Smooth muscle cell (in vitro differentiated cells): Measurements from ENCODE around the gene RNF220. TPM values are rescaled to one million over a fixed set of nuclear protein-coding genes. Genes with fewer than 3 reads are reported as not detected.

Experiments
- DNase-seq: peaks from one replicate; lab custom pipeline; 2025; ENCODE audit not compliant: unreplicated experiment; lab: John Stamatoyannopoulos, UW
- H2AFZ ChIP-seq: fragments of 200-600 bp; sonication (generic); 2 replicates; pipeline ENCODE4 v1.6.0; 2016; ENCODE audit warnings: antibody characterized with exemption, low read depth, mild to moderate bottlenecking
- H3F3A ChIP-seq: fragments of 200-600 bp; sonication (generic); 2 replicates; pipeline ENCODE4 v1.6.0; 2017; ENCODE audit warnings: antibody characterized with exemption, low read depth
- H3K27ac ChIP-seq: fragments of 200-600 bp; sonication (generic); 2 replicates; pipeline ENCODE4 v1.5.1; 2016; ENCODE audit warnings: low read depth, mild to moderate bottlenecking
- H3K27me3 ChIP-seq: fragments of 200-600 bp; sonication (generic); 2 replicates; pipeline ENCODE4 v1.6.1; 2016; ENCODE audit warnings: low read depth, mild to moderate bottlenecking
- H3K36me3 ChIP-seq: fragments of 200-600 bp; sonication (generic); 2 replicates; pipeline ENCODE4 v1.5.1; 2016; ENCODE audit warnings: low read depth
- H3K4me1 ChIP-seq: fragments of 200-600 bp; sonication (generic); 2 replicates; pipeline ENCODE4 v1.5.1; 2016; ENCODE audit warnings: low read depth
- H3K4me2 ChIP-seq: fragments of 200-600 bp; sonication (generic); 2 replicates; pipeline ENCODE4 v1.6.0; 2016; ENCODE audit warnings: mild to moderate bottlenecking
- H3K4me3 ChIP-seq: fragments of 200-600 bp; sonication (generic); 2 replicates; pipeline ENCODE4 v1.5.1; 2016; ENCODE audit warnings: mild to moderate bottlenecking
- H3K79me2 ChIP-seq: fragments of 200-600 bp; sonication (generic); 2 replicates; pipeline ENCODE4 v1.6.0; 2016; ENCODE audit warnings: low read depth, mild to moderate bottlenecking
- H3K9ac ChIP-seq: fragments of 200-600 bp; sonication (generic); 2 replicates; pipeline ENCODE4 v1.6.0; 2016; ENCODE audit warnings: low read depth
- H3K9me3 ChIP-seq: fragments of 200-600 bp; sonication (generic); replicated peaks from 2 replicates; pipeline ENCODE4 v1.5.1; 2016; ENCODE audit warnings: low read depth
- H4K20me1 ChIP-seq: fragments of 200-600 bp; sonication (generic); 2 replicates; pipeline ENCODE4 v1.6.0; 2016; ENCODE audit warnings: low read depth
- WGBS: methylation state at CpG from one replicate; pipeline ENCODE4 v1.1.7; 2016; ENCODE audit warnings: low lambda C conversion rate; 5-methylcytosine and 5-hydroxymethylcytosine counted together
- polyA plus RNA-seq: library from polyadenylated mRNA; unstranded; fragments of >200 nt; fragmentation: Nextera tagmentation; extraction: Ambion mirVana; gene quantifications from 2 replicates; pipeline ENCODE4 v1.2.1, GENCODE V29; 2016
- total RNA-seq: library from RNA; depleted of rRNA; stranded (reverse); fragments of >200 nt; gene quantifications from 2 replicates; pipeline ENCODE4 v1.2.3, GENCODE V29; 2014
- TF ChIP-seq, protein P1 (sequence below): fragments of 200-600 bp; sonication (generic); IDR thresholded peaks from 2 replicates; pipeline ENCODE4 v1.5.1; 2017; ENCODE audit warnings: borderline replicate concordance, mild to moderate bottlenecking, antibody characterized with exemption; ENCODE audit not compliant: insufficient read depth, poor library complexity, severe bottlenecking

The RNF220 gene
- total and polyA plus RNA-seq, 2 experiments from 2014 or later, result 65.8 to 71.1 TPM

DNA sequence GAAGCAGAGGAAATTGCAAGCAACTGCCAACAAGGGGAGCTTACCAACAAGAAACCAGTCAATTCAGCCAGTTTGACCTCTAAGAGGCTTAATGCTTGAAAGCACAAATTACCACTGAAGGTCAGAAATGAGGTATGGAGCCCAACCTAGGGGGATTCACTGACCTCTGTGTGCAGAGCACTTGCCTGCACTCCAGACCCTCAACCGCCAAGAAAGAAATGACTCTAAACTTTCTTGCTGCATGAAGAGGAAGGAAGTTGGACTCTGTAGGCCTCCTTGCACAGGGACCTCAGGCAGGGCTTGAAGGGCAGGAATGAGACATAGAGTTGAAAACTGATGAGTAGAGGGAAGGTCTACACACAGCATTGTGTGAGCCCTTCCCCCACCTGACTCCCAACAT, 279.5 kb downstream of the RNF220 start:
- 94% methylated on average over 1 of the region's 1 CpG for WGBS
- H3K4me3 ChIP-seq, result no peak overlapping the region
- DNase-seq, result no peak
- no peak overlapping the region for H2AFZ ChIP-seq
- no peaks in the 10 kb centered on the region for H3K27me3 ChIP-seq
- TF ChIP-seq, protein P1, sequence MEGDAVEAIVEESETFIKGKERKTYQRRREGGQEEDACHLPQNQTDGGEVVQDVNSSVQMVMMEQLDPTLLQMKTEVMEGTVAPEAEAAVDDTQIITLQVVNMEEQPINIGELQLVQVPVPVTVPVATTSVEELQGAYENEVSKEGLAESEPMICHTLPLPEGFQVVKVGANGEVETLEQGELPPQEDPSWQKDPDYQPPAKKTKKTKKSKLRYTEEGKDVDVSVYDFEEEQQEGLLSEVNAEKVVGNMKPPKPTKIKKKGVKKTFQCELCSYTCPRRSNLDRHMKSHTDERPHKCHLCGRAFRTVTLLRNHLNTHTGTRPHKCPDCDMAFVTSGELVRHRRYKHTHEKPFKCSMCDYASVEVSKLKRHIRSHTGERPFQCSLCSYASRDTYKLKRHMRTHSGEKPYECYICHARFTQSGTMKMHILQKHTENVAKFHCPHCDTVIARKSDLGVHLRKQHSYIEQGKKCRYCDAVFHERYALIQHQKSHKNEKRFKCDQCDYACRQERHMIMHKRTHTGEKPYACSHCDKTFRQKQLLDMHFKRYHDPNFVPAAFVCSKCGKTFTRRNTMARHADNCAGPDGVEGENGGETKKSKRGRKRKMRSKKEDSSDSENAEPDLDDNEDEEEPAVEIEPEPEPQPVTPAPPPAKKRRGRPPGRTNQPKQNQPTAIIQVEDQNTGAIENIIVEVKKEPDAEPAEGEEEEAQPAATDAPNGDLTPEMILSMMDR, result no peak
- H3K4me2 ChIP-seq, result no peak overlapping the region
- H3K4me1 ChIP-seq, result no peaks in the 10 kb centered on the region
- H3K9ac ChIP-seq, result no peak overlapping the region
- H3K36me3 ChIP-seq, result no peaks in the 10 kb centered on the region
- H3K79me2 ChIP-seq, result no peaks in the 10 kb centered on the region
- no peaks in the 10 kb centered on the region for H4K20me1 ChIP-seq
- no peak overlapping the region for H3K27ac ChIP-seq
- H3F3A ChIP-seq, result no peaks in the 10 kb centered on the region
- no peaks in the 10 kb centered on the region for H3K9me3 ChIP-seq

DNA sequence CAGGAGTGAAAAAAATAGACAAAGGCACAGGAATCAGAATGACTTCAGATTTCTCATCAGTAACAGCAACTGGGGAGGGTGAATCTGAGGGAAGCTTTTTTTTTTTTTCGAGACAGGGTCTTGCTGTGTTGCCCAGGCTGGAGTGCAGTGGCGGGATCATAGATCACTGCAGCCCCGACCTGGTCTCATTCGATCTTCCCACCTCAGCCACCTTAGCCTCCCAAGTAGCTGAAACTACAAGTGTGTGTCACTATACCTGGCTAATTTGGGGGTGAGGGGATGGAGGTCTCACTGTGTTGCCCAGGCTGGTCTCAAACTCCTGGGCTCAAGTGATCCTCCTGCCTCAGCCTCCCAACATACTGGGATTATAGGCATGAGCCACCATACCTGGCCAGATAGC, 280.2 kb downstream of the RNF220 start:
- no peaks in the 10 kb centered on the region for H3K27me3 ChIP-seq
- WGBS, result 97% methylated on average over 4 of the region's 4 CpGs
- no peak for DNase-seq

DNA sequence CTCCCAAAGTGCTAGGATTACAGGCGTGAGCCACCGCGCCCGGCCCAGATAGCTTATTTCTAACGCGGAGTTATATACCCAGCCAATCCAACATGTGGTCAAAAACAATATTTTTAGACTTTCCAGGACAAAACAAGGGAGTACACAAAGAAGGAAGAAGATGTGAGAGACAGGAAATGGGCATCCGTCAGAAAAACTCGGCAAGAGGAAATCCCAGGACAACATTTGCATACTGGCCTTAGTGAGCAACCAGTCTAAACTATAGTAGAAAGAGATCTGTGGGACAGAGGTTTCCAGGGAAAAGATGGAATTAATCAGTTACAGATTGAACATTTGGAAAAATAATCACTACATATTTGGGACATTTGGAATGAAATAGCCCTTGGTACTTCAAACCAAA, 280.8 kb downstream of the RNF220 start:
- no peaks in the 10 kb centered on the region for H3K27me3 ChIP-seq
- no peak overlapping the region for H3K9ac ChIP-seq
- TF ChIP-seq, protein P1, result no peak
- H4K20me1 ChIP-seq, result no peaks in the 10 kb centered on the region
- H3K79me2 ChIP-seq, result no peaks in the 10 kb centered on the region
- no peak overlapping the region for H3K4me2 ChIP-seq
- no peaks in the 10 kb centered on the region for H3F3A ChIP-seq
- no peaks in the 10 kb centered on the region for H3K9me3 ChIP-seq
- H3K4me1 ChIP-seq, result no peaks in the 10 kb centered on the region
- DNase-seq, result no peak
- H3K36me3 ChIP-seq, result no peaks in the 10 kb centered on the region
- H3K4me3 ChIP-seq, result no peak overlapping the region
- no peak overlapping the region for H3K27ac ChIP-seq
- 91% methylated on average over 8 of the region's 8 CpGs for WGBS
- no peak overlapping the region for H2AFZ ChIP-seq

More for the DNA sequence above, 280.2 kb downstream of the RNF220 start:
- H3K9me3 ChIP-seq, result no peaks in the 10 kb centered on the region
- H2AFZ ChIP-seq, result no peak overlapping the region
- no peaks in the 10 kb centered on the region for H3K4me1 ChIP-seq
- H3K27ac ChIP-seq, result no peak overlapping the region
- H4K20me1 ChIP-seq, result no peaks in the 10 kb centered on the region
- TF ChIP-seq, protein P1, result no peak
- H3K4me3 ChIP-seq, result no peak overlapping the region
- no peaks in the 10 kb centered on the region for H3K36me3 ChIP-seq
- no peaks in the 10 kb centered on the region for H3K79me2 ChIP-seq
- H3F3A ChIP-seq, result no peaks in the 10 kb centered on the region
- H3K4me2 ChIP-seq, result no peak overlapping the region
- H3K9ac ChIP-seq, result no peak overlapping the region

DNA sequence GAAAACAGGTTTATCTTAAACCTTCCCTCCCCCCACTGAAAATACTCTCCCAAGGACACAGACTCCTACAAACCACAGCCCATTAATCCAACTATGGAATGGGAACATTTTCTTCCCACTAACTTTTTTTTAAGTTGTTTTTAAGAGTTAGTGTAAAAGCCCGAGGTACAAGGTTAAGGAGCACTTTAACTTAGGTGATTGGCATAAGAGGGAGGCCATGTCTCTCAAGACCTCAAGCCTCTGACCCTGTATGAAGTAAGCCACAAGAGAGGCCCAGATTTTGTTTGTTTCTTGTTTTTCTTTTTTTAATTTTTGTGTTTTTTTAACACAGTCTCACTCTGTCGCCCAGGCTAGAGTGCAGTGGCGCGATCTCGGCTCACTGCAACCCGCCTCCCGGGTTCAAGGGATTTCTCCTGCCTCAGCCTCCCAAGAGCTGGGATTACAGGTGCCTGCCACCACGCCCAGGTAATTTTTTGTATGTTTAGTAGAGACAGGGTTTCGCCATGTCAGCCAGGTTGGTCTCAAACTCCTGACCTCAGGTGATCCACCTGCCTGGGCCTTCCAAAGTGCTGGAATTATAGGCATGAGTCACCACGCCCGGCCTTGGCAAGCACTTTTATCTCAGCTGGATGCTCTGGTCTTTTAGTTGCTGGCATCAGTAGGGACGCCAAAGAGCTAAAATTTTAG, 283.8 kb downstream of the RNF220 start:
- Histone ChIP-seq H2AFZ (no peak overlapping the region), H3K79me2 (no peaks in the 10 kb centered on the region), H4K20me1 (no peaks in the 10 kb centered on the region), H3F3A (no peaks in the 10 kb centered on the region), H3K9me3 (no peaks in the 10 kb centered on the region), H3K27ac (no peak overlapping the region), H3K9ac (no peak overlapping the region), H3K4me2 (no peak overlapping the region), H3K4me3 (no peak overlapping the region), H3K27me3 (no peaks in the 10 kb centered on the region), H3K4me1 (no peaks in the 10 kb centered on the region), H3K36me3 (no peaks in the 10 kb centered on the region)
- TF ChIP-seq, protein P1, result no peak
- 87% methylated on average over 12 of the region's 12 CpGs for WGBS
- DNase-seq, result no peak
